ENCODE measurements around the gene PAK2. TPM values are rescaled to one million over a fixed set of nuclear protein-coding genes. Genes with fewer than 3 reads are reported as not detected.
"Not testable (repeated sequence)": the region's sequence is repeated elsewhere in the genome, so short reads cannot be mapped to it uniquely, and the experiment has no call there.

PAK2 gene
- total RNA-seq, 1 donor = 45.6 TPM

DNA sequence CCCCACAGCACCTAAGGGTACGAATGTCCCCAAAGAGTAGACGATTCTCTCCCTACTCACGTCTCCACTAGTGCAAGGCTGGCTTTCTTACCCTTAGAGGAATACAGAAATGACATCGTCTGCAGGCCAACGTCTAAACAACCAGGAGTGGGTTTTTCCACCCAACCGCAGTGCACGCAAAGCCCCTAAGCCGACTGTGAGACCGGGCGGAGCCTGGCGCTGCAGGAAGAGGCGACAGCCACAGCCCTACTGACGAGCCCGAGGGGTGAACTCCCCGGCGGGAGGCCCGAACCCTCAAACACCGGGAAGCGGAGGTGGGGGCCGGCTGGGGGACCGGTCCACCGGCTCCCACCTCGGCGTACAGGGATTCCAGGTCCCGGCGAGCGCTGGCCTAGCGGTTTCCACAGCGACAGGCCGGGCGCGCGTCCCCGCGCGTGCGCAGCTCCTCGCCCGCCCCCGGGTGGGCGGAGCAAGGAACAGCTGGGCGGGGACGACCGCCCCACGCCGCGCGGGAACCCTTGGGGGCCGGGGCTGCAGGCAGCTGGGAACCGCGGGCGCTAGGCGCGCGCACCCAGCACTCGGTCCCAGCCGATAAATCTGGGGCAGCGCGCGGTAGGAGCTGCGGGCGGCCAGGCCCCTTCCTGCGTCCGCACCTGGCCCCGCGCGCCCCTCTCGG, 27.7 kb upstream of the PAK2 start, which contains the start of the genes CEP19 and PIGX:
CEP19 (minus strand) TSS at position 413 of the 676 bp plus-strand sequence. CDS start 3,593 bp downstream, outside the sequence.
PIGX (plus strand) TSS at position 540 of the 676 bp plus-strand sequence.
- peak within 1 kb of the TSS; percentile 83 for H3K4me3 ChIP-seq (ENCODE audit: low read depth, low read length)
- peak; percentile 81 for DNase-seq (ENCODE audit: low read depth)
- TF ChIP-seq CTCF (IDR thresholded peaks at IDR 0.05; ENCODE audit: insufficient read depth, low read length) = no peak

DNA sequence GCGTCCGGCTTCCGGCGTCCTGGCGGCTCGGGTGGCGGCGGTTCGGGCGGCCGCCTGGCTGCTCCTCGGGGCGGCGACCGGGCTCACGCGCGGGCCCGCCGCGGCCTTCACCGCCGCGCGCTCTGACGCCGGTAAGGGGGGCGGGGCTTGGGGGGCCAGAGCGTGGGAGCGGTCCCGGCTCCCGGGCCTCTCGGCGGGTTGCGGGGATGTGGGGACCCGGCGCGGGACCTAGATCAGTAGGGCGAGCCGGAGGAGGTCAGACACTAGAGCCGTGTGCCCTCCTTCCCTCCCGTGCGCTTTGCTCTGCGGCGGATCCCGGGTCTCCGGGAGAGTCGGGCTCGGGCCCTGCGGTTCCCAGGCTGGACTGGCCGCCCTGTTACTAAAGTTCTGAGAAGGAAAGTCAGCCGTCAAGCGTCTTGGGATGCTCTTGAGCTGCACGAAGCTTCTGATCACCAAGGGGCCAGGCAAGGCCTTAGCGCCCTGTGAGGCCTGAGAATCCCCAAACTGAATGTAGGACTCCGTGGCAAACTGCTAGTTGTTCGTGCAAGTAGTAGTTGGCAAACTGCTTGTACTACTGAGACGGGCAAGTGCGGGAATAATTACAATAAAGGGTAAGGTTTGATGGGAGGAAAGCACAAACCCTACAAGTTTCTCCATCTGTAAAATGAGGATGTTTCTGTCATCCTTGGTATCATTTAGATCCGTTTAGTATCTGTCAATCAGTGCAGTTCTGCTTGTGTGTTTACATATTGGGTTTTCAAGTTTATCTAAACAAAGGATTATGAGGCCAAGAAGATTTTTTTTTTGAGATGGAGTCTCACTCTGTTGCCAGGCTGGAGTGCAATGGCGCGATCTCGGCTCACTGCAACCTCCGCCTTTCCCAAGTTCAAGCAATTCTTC, 26.9 kb upstream of the PAK2 start:
- DNase-seq (ENCODE audit: low read depth) = peak; percentile 62
- no peak for TF ChIP-seq CTCF (IDR thresholded peaks at IDR 0.05; ENCODE audit: insufficient read depth, low read length)
- H3K4me3 ChIP-seq (ENCODE audit: low read depth, low read length) = peak overlapping the region; percentile 83

- DNase-seq (ENCODE audit: low read depth); H3K4me3 ChIP-seq (ENCODE audit: low read depth, low read length): not testable (repeated sequence)
These were observed 22.5 kb upstream of the PAK2 start for GRCh38 chr3:196717162-196717561.

DNA sequence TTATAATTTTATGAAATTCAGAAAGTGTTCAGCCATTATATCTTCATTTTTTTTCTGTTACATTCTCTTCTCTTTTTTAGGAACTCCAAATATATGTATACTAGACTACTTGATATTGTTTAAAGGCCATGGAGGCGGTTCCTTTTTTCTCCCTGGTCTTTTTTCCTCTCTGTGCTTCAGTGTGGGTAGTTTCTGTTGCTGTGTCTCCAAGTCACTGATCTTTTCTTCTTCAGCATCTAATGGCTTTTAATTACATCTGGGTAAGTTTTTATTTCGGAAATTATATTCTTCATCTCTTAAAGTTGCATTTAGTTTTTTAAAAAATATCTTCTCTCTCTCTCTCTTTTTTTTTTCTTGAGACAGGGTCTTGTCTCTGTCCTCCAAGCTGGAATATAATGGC, 18.6 kb upstream of the PAK2 start:
- TF ChIP-seq CTCF (IDR thresholded peaks at IDR 0.05; ENCODE audit: insufficient read depth, low read length) = no peak
- no peak overlapping the region for H3K4me3 ChIP-seq (ENCODE audit: low read depth, low read length)
- DNase-seq (ENCODE audit: low read depth) = no peak

- no peak for TF ChIP-seq CTCF (IDR thresholded peaks at IDR 0.05; ENCODE audit: insufficient read depth, low read length)
- peak; percentile 9 for DNase-seq (ENCODE audit: low read depth)
These were observed 12.6 kb upstream of the PAK2 start for GRCh38 chr3:196726788-196727675.

GRCh38 chr3:196735751-196736150, 3.9 kb upstream of the PAK2 start:
- DNase-seq (ENCODE audit: low read depth) = no peak
- no peak for TF ChIP-seq CTCF (IDR thresholded peaks at IDR 0.05; ENCODE audit: insufficient read depth, low read length)
- no peak overlapping the region for H3K4me3 ChIP-seq (ENCODE audit: low read depth, low read length)

More at GRCh38 chr3:196726788-196727675, 12.6 kb upstream of the PAK2 start:
- H3K4me3 ChIP-seq (ENCODE audit: low read depth, low read length) = no peak overlapping the region

Measured in fibroblast of the aortic adventitia (primary cell).